Measurements from ENCODE around the gene MXI1.

The MXI1 gene

GRCh38 chr10:110334061-110334656 lies 126.8 kb downstream of the MXI1 start:
- CTCF ChIA-PET: interaction anchor here (1.0 to 5.8 kb wide), 17 partner anchors 8 to 266 kb away, joined by 3 to 44 read pairs (median 4); no protein-coding TSS in a partner anchor

GRCh38 chr10:110335314-110336064 lies 128.1 kb downstream of the MXI1 start:
- ChIA-PET POLR2A (no interaction called here), CTCF (interaction anchor here (0.8 to 5.8 kb wide), 9 partner anchors 9 to 222 kb away, joined by 3 to 44 read pairs (median 5); no protein-coding TSS in a partner anchor)
- no peak for TF ChIP-seq CTCF (IDR thresholded peaks at IDR 0.05; ENCODE audit: control extremely low read depth, extremely low read depth, low read depth, missing control alignments)
- DNase-seq (ENCODE audit: extremely low spot score): no peak

More at GRCh38 chr10:110334061-110334656, 126.8 kb downstream of the MXI1 start:
- no peak for TF ChIP-seq CTCF (IDR thresholded peaks at IDR 0.05; ENCODE audit: control extremely low read depth, extremely low read depth, low read depth, missing control alignments)
- DNase-seq (ENCODE audit: extremely low spot score): no peak
- POLR2A ChIA-PET: no interaction called here

- POLR2A ChIA-PET: interaction anchor here (1.4 kb wide), 1 partner anchor 162 kb away, joined by 4 read pairs; no protein-coding TSS in a partner anchor
- CTCF ChIA-PET: interaction anchor here (0.8 to 2.1 kb wide), 8 partner anchors 9 to 142 kb away, joined by 3 to 8 read pairs (median 3); no protein-coding TSS in a partner anchor
- no peak for DNase-seq (ENCODE audit: extremely low spot score)
- TF ChIP-seq CTCF (IDR thresholded peaks at IDR 0.05; ENCODE audit: control extremely low read depth, extremely low read depth, low read depth, missing control alignments): no peak
Observed at GRCh38 chr10:110336111-110336721, 128.8 kb downstream of the MXI1 start.

Data from GM10248 (cell line).